SK-N-SH (cell line): ENCODE results near the gene TM2D3. TPM values are rescaled to one million over a fixed set of nuclear protein-coding genes. Genes with fewer than 3 reads are reported as not detected.

Source experiments
- CTCF ChIA-PET: fragments of 300-600, 350-600 bp; formaldehyde crosslinking; extraction: SDS; loops from one replicate; lab custom pipeline; 2021; lab: Yijun Ruan, JAX
- POLR2A ChIA-PET: fragments of 350-600 bp; sonication (Branson Sonifier 250); formaldehyde crosslinking; extraction: SDS; loops from one replicate; lab custom pipeline; 2020; ENCODE audit warnings: antibody characterized with exemption, inconsistent platforms; lab: Yijun Ruan, JAX
- DNase-seq: peaks from one replicate; pipeline ENCODE4 v3.0.0; 2012
- H2AFZ ChIP-seq: fragments of 200-600 bp; sonication (generic); 2 replicates; pipeline ENCODE4 v1.8.1; 2016; ENCODE audit warnings: antibody characterized with exemption, mild to moderate bottlenecking, low read depth
- H3F3A ChIP-seq: fragments of 200-600 bp; sonication (generic); replicated peaks from 2 replicates; pipeline ENCODE3; 2016; ENCODE audit warnings: antibody characterized with exemption, mild to moderate bottlenecking; ENCODE audit not compliant: insufficient read depth
- H3K27ac ChIP-seq, 2 experiments: fragments of 200-500 bp in 1 of 2; fragments of 200-600 bp in 1 of 2; sonication (Bioruptor generic) in 1 of 2; sonication (generic), shearing (Covaris generic) in 1 of 2; 2 replicates each; pipeline versions ENCODE4 v1.5.1 to v1.6.1; 2014 to 2016; ENCODE audit warnings: low read depth in 2 of 2, inconsistent platforms in 1 of 2, low read length in 1 of 2, mild to moderate bottlenecking in 1 of 2, mixed read lengths in 1 of 2
- H3K27me3 ChIP-seq: fragments of 200-600 bp; sonication (generic), shearing (Covaris generic); 2 replicates; pipeline ENCODE4 v1.6.1; 2016; ENCODE audit warnings: mixed run types; ENCODE audit not compliant: insufficient read depth
- H3K36me3 ChIP-seq, 2 experiments: fragments of 200-500 bp in 1 of 2; fragments of 200-600 bp in 1 of 2; sonication (Bioruptor generic) in 1 of 2; sonication (generic) in 1 of 2; replicated peaks in 1 of 2; 2 replicates each; pipeline versions ENCODE3 to v1.5.1; 2014 to 2016; ENCODE audit warnings: low read length in 1 of 2, mild to moderate bottlenecking in 1 of 2; ENCODE audit not compliant: insufficient read depth in 2 of 2, control insufficient read depth in 1 of 2
- H3K4me1 ChIP-seq, 2 experiments: fragments of 200-500 bp in 1 of 2; fragments of 200-600 bp in 1 of 2; sonication (Bioruptor generic) in 1 of 2; sonication (generic), shearing (Covaris generic) in 1 of 2; 2 replicates each; pipeline versions ENCODE4 v1.5.1 to v1.6.1; 2014 to 2016; ENCODE audit warnings: low read depth in 1 of 2, low read length in 1 of 2, mixed run types in 1 of 2; ENCODE audit not compliant: insufficient read depth in 2 of 2, control insufficient read depth in 1 of 2
- H3K4me2 ChIP-seq: fragments of 200-600 bp; sonication (generic), shearing (Covaris generic); 2 replicates; pipeline ENCODE4 v1.6.1; 2017; ENCODE audit warnings: mixed run types
- H3K4me3 ChIP-seq, 2 experiments: fragments of 200-500 bp in 1 of 2; fragments of 200-600 bp in 1 of 2; sonication (Bioruptor generic) in 1 of 2; sonication (generic), shearing (Covaris generic) in 1 of 2; 2 replicates each; pipeline versions ENCODE4 v1.5.1 to v1.8.1; 2014 to 2016; ENCODE audit warnings: low read depth in 2 of 2, inconsistent platforms in 1 of 2, low read length in 1 of 2, mild to moderate bottlenecking in 1 of 2, mixed read lengths in 1 of 2, moderate library complexity in 1 of 2
- H3K79me2 ChIP-seq: fragments of 200-600 bp; sonication (generic); 2 replicates; pipeline ENCODE4 v1.8.1; 2017; ENCODE audit warnings: mild to moderate bottlenecking; ENCODE audit not compliant: insufficient read depth
- H3K9ac ChIP-seq: fragments of 200-600 bp; sonication (generic); 2 replicates; pipeline ENCODE4 v1.6.1; 2017; ENCODE audit warnings: mixed run types
- H3K9me2 ChIP-seq: fragments of 200-600 bp; sonication (generic); 2 replicates; pipeline ENCODE4 v1.6.1; 2017; ENCODE audit warnings: mixed run types
- H3K9me3 ChIP-seq: fragments of 200-600 bp; sonication (generic); 2 replicates; pipeline ENCODE4 v1.6.1; 2017; ENCODE audit warnings: mixed run types, mild to moderate bottlenecking, moderate library complexity
- H4K20me1 ChIP-seq: fragments of 200-600 bp; sonication (generic); 2 replicates; pipeline ENCODE4 v1.6.1; 2017; ENCODE audit warnings: mild to moderate bottlenecking, mixed run types; ENCODE audit not compliant: insufficient read depth
- CTCF ChIP-seq: fragments of 200-600 bp; sonication (generic); IDR thresholded peaks from 2 replicates; pipeline ENCODE4 v1.6.1; 2017; ENCODE audit warnings: antibody characterized with exemption, mild to moderate bottlenecking, moderate library complexity
- EP300 ChIP-seq, 2 experiments: IDR thresholded peaks; 2 replicates each; pipeline versions ENCODE4 v1.4.0 to v1.6.1; 2012; ENCODE audit warnings: borderline replicate concordance in 1 of 2, low read depth in 1 of 2, low read length in 1 of 2
- GATA2 ChIP-seq: sonication (generic); formaldehyde crosslinking; IDR thresholded peaks from 2 replicates; pipeline ENCODE4 v1.5.0; 2020; ENCODE audit warnings: mild to moderate bottlenecking, missing genetic modification reagents
- IRF3 ChIP-seq: fragments of 150-350 bp; IDR thresholded peaks from 2 replicates; pipeline ENCODE4 v1.6.1; 2016; ENCODE audit warnings: mild to moderate bottlenecking, low read depth, low read length
- JUND ChIP-seq: IDR thresholded peaks from 2 replicates; pipeline ENCODE4 v1.4.0; 2012
- MXI1 ChIP-seq: IDR thresholded peaks from 2 replicates; pipeline ENCODE4 v1.6.1; 2012; ENCODE audit warnings: mild to moderate bottlenecking, low read depth, low read length, improper control_type of control experiment
- NFIC ChIP-seq: IDR thresholded peaks from 2 replicates; pipeline ENCODE4 v1.4.0; 2012; ENCODE audit warnings: borderline replicate concordance
- NRF1 ChIP-seq: IDR thresholded peaks from 2 replicates; pipeline ENCODE4 v1.6.1; 2012; ENCODE audit warnings: low read depth, mild to moderate bottlenecking, low read length
- POLR2AphosphoS5 ChIP-seq: IDR thresholded peaks from 2 replicates; pipeline ENCODE4 v1.6.1; 2012; ENCODE audit warnings: low read depth, low read length
- RAD21 ChIP-seq: IDR thresholded peaks from 2 replicates; pipeline ENCODE4 v1.6.1; 2012; ENCODE audit warnings: mild to moderate bottlenecking, low read length
- RCOR1 ChIP-seq: fragments of 150-350 bp; IDR thresholded peaks from 2 replicates; pipeline ENCODE4 v1.6.1; 2017; ENCODE audit warnings: antibody characterized with exemption, low read length
- SIN3A ChIP-seq: IDR thresholded peaks from 2 replicates; pipeline ENCODE4 v1.6.1; 2012; ENCODE audit warnings: low read depth, mild to moderate bottlenecking, low read length, moderate library complexity, borderline replicate concordance
- USF1 ChIP-seq: IDR thresholded peaks from 2 replicates; pipeline ENCODE4 v1.4.0; 2012; ENCODE audit warnings: low read depth, borderline replicate concordance
- ZBTB33 ChIP-seq: IDR thresholded peaks from 2 replicates; pipeline ENCODE4 v1.4.0; 2012; ENCODE audit warnings: low read depth, borderline replicate concordance
- WGBS: methylation state at CpG from one replicate; pipeline ENCODE4 v1.1.6; 2017; ENCODE audit warnings: low lambda C conversion rate; 5-methylcytosine and 5-hydroxymethylcytosine counted together
- polyA plus RNA-seq, 3 experiments: library from polyadenylated mRNA; depleted of rRNA; stranded (reverse); fragments of >200 nt; gene quantifications; 2 replicates each; pipeline ENCODE4 v1.2.3, GENCODE V29; 2012

Gene TM2D3
- polyA plus RNA-seq, 1 of the 3 experiments (the other 2 are of a cell fraction), result 73.3 TPM

GRCh38 chr15:101647251-101647650 is 4.9 kb downstream of the TM2D3 start:
- TF ChIP-seq ZBTB33, result no peak
- no peak for TF ChIP-seq CTCF
- no peak for TF ChIP-seq RAD21
- TF ChIP-seq IRF3, result no peak
- no peak for TF ChIP-seq EP300 (IDR thresholded peaks at IDR 0.05; ENCODE audit: borderline replicate concordance in 1 of 2, low read depth in 1 of 2, low read length in 1 of 2)
- peaks cover 50% of the 10 kb centered on the region for H3K79me2 ChIP-seq
- H3F3A ChIP-seq, result peaks cover 23% of the 10 kb centered on the region
- CTCF ChIA-PET, result interaction anchor here (1.0 to 2.0 kb wide), 2 partner anchors 12 to 358 kb away, joined by 4 to 5 read pairs; no protein-coding TSS in a partner anchor
- H4K20me1 ChIP-seq, result peaks cover 19% of the 10 kb centered on the region
- no peaks in the 10 kb centered on the region for H3K9me2 ChIP-seq
- H3K27me3 ChIP-seq, result no peaks in the 10 kb centered on the region
- H3K27ac ChIP-seq, result no peak overlapping the region; a peak in 1 of 4 replicates
- POLR2A ChIA-PET, result no interaction called here
- H3K4me2 ChIP-seq, result no peak overlapping the region
- peak; percentile 27 for DNase-seq
- WGBS, result 84% methylated on average over 3 of the region's 3 CpGs
- no peaks in the 10 kb centered on the region for H3K9me3 ChIP-seq
- H3K9ac ChIP-seq, result no peak overlapping the region
- H3K4me3 ChIP-seq, result no peak overlapping the region
- H3K4me1 ChIP-seq, result peaks cover 23 to 24% of the 10 kb centered on the region in 2 experiments; a peak in 3 of 4 replicates
- H3K36me3 ChIP-seq, result peaks cover 64 to 66% of the 10 kb centered on the region in 2 experiments
- H2AFZ ChIP-seq, result no peak overlapping the region

GRCh38 chr15:101646672-101647071 is 5.5 kb downstream of the TM2D3 start:
- WGBS, result 94% methylated on average over 8 of the region's 8 CpGs
- H3K27me3 ChIP-seq, result no peaks in the 10 kb centered on the region
- peaks cover 19% of the 10 kb centered on the region for H4K20me1 ChIP-seq
- no peak for TF ChIP-seq GATA2 (CRISPR knock-in tag)
- TF ChIP-seq SIN3A, result no peak
- TF ChIP-seq CTCF, result no peak
- no peak for TF ChIP-seq IRF3
- TF ChIP-seq RCOR1, result no peak
- TF ChIP-seq POLR2AphosphoS5, result no peak
- TF ChIP-seq NFIC, result no peak
- no peak for TF ChIP-seq NRF1
- no peak for TF ChIP-seq USF1
- no peak for TF ChIP-seq MXI1
- no peak for TF ChIP-seq JUND
- no peak for TF ChIP-seq EP300 (IDR thresholded peaks at IDR 0.05; ENCODE audit: borderline replicate concordance in 1 of 2, low read depth in 1 of 2, low read length in 1 of 2)
- TF ChIP-seq, all 33 proteins: peak for 0
- CTCF ChIA-PET, result interaction anchor here (1.0 to 2.0 kb wide), 3 partner anchors 12 to 357 kb away, joined by 3 to 5 read pairs (median 4); no protein-coding TSS in a partner anchor
- Histone ChIP-seq H3K9me2 (no peaks in the 10 kb centered on the region), H3K4me2 (no peak overlapping the region), H3K9ac (no peak overlapping the region), H3K9me3 (no peaks in the 10 kb centered on the region), H2AFZ (no peak overlapping the region), H3K4me1 (peaks cover 29% of the 10 kb centered on the region in 2 experiments; a peak in 3 of 4 replicates), H3K79me2 (peaks cover 47% of the 10 kb centered on the region), H3K27ac (no peak overlapping the region; a peak in 1 of 4 replicates), H3F3A (peaks cover 26% of the 10 kb centered on the region), H3K4me3 (no peak overlapping the region), H3K36me3 (peaks cover 69 to 72% of the 10 kb centered on the region in 2 experiments)
- POLR2A ChIA-PET, result no interaction called here
- no peak for DNase-seq
